ENCODE measurements around the gene EPHB6. TPM values are rescaled to one million over a fixed set of nuclear protein-coding genes. Genes with fewer than 3 reads are reported as not detected.

The EPHB6 gene
- total RNA-seq, 1 experiment from 2014 or later = 39.2 TPM

DNA sequence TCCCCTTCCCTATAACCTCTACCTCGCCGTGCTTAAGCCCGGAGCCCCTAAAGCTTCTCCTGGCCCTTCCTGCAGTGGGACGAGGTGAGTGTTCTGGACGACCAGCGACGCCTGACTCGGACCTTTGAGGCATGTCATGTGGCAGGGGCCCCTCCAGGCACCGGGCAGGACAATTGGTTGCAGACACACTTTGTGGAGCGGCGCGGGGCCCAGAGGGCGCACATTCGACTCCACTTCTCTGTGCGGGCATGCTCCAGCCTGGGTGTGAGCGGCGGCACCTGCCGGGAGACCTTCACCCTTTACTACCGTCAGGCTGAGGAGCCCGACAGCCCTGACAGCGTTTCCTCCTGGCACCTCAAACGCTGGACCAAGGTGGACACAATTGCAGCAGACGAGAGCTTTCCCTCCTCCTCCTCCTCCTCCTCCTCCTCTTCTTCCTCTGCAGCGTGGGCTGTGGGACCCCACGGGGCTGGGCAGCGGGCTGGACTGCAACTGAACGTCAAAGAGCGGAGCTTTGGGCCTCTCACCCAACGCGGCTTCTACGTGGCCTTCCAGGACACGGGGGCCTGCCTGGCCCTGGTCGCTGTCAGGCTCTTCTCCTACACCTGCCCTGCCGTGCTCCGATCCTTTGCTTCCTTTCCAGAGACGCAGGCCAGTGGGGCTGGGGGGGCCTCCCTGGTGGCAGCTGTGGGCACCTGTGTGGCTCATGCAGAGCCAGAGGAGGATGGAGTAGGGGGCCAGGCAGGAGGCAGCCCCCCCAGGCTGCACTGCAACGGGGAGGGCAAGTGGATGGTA lies 9.2 kb downstream of the EPHB6 start:
- H3K9me3 ChIP-seq (ENCODE audit: insufficient read depth, low read depth) = no peaks in the 10 kb centered on the region
- no TSS peak for BruUV-seq (replicated peaks)
- POLR2A ChIA-PET (ENCODE audit: unreplicated experiment) = no interaction called here
- no peaks in the 10 kb centered on the region for H3K9me2 ChIP-seq (ENCODE audit: insufficient read depth)
- TF ChIP-seq, protein P1, sequence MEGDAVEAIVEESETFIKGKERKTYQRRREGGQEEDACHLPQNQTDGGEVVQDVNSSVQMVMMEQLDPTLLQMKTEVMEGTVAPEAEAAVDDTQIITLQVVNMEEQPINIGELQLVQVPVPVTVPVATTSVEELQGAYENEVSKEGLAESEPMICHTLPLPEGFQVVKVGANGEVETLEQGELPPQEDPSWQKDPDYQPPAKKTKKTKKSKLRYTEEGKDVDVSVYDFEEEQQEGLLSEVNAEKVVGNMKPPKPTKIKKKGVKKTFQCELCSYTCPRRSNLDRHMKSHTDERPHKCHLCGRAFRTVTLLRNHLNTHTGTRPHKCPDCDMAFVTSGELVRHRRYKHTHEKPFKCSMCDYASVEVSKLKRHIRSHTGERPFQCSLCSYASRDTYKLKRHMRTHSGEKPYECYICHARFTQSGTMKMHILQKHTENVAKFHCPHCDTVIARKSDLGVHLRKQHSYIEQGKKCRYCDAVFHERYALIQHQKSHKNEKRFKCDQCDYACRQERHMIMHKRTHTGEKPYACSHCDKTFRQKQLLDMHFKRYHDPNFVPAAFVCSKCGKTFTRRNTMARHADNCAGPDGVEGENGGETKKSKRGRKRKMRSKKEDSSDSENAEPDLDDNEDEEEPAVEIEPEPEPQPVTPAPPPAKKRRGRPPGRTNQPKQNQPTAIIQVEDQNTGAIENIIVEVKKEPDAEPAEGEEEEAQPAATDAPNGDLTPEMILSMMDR (conservative IDR thresholded peaks at IDR 0.05) = no peak
- TF ChIP-seq EZH2 (IDR thresholded peaks at IDR 0.05; ENCODE audit: low read depth) = no peak
- no peak overlapping the region for H2AFZ ChIP-seq
- H3K27me3 ChIP-seq (ENCODE audit: insufficient read depth, low read depth) = no peaks in the 10 kb centered on the region
- CTCF ChIA-PET = interaction anchor here (1.2 kb wide), 1 partner anchor 10 kb away, joined by 4 read pairs; the partner anchor contains the start of gene EPHB6
- H3K27ac ChIP-seq = no peak overlapping the region
- no peaks in the 10 kb centered on the region for H4K20me1 ChIP-seq (ENCODE audit: insufficient read depth)
- no peak for DNase-seq
- H3K36me3 ChIP-seq (ENCODE audit: low read depth) = peaks cover 18% of the 10 kb centered on the region; the same call in 1 of the 2 replicates
- H3K79me2 ChIP-seq (ENCODE audit: low read depth) = no peaks in the 10 kb centered on the region
- H3F3A ChIP-seq (ENCODE audit: insufficient read depth, low read depth) = peaks cover 10% of the 10 kb centered on the region; the same call in 1 of the 2 replicates
- no peak overlapping the region for H3K4me2 ChIP-seq
- peaks cover 8% of the 10 kb centered on the region for H3K4me1 ChIP-seq (replicated peaks; ENCODE audit: insufficient read depth)
- H3K4me3 ChIP-seq = no peak overlapping the region
- intact Hi-C loops (cut with micrococcal nuclease; ENCODE audit: unreplicated experiment) = no loop called here

DNA sequence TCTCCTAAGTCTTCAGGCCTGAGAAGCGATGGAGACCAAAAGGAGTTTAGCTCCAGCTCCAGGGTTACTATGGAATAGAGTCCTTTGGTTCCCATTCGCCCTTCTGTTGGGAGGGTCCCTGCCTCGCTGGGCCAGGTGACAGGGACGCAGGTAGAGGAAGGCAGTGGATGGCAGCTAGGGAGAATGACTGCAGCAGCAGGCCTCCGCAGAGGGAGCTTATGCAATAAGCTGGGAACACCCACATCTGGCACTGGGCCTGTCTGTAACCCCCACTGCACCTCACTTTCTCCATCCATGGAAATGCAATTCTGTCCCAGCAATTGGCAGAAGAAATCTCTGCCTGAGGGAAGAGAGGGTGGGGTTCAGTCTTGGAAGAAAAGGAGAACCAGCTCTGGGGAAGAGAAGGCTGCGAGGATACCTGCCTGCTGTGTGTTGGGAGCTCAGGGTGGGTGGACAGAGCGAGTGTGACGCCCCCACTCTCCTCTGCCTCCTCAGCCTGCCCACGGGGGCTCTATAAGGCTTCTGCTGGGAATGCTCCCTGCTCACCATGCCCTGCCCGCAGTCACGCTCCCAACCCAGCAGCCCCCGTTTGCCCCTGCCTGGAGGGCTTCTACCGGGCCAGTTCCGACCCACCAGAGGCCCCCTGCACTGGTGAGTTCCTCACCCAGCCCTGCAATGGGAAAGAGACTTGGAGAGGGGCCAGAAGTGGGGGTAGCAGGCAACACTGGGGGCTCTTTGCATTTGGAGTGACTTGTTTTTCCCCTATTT lies 10.3 kb downstream of the EPHB6 start:
- no peaks in the 10 kb centered on the region for H3K27me3 ChIP-seq (ENCODE audit: insufficient read depth, low read depth)
- BruUV-seq (replicated peaks) = no TSS peak
- no peak overlapping the region for H3K4me2 ChIP-seq
- H3K27ac ChIP-seq = no peak overlapping the region
- ChIA-PET CTCF (interaction anchor here (0.9 to 1.2 kb wide), 2 partner anchors 11 to 392 kb away, joined by 4 to 6 read pairs; partner anchors contain the start of gene EPHB6), POLR2A (ENCODE audit: unreplicated experiment) (no interaction called here)
- TF ChIP-seq, protein P1 (conservative IDR thresholded peaks at IDR 0.05) = no peak
- no peak for TF ChIP-seq EZH2 (IDR thresholded peaks at IDR 0.05; ENCODE audit: low read depth)
- peaks cover 22% of the 10 kb centered on the region; the same call in 1 of the 2 replicates for H3K36me3 ChIP-seq (ENCODE audit: low read depth)
- intact Hi-C loops (cut with micrococcal nuclease; ENCODE audit: unreplicated experiment) = loop anchor here (5.0 kb wide), 1 partner anchor 233 kb away; no protein-coding TSS in a partner anchor
- H3F3A ChIP-seq (ENCODE audit: insufficient read depth, low read depth) = peaks cover 4% of the 10 kb centered on the region; the same call in 1 of the 2 replicates
- H3K9me3 ChIP-seq (ENCODE audit: insufficient read depth, low read depth) = no peaks in the 10 kb centered on the region
- no peaks in the 10 kb centered on the region for H4K20me1 ChIP-seq (ENCODE audit: insufficient read depth)
- no peaks in the 10 kb centered on the region for H3K9me2 ChIP-seq (ENCODE audit: insufficient read depth)
- no peaks in the 10 kb centered on the region for H3K4me1 ChIP-seq (replicated peaks; ENCODE audit: insufficient read depth)
- no peaks in the 10 kb centered on the region for H3K79me2 ChIP-seq (ENCODE audit: low read depth)
- no peak overlapping the region for H3K4me3 ChIP-seq
- peak in 1 of 2 experiments; percentile 32 for DNase-seq
- H2AFZ ChIP-seq = no peak overlapping the region

GRCh38 chr7:142865766-142866165 lies 10.9 kb downstream of the EPHB6 start:
- H3K4me3 ChIP-seq = no peak overlapping the region
- peaks cover 22% of the 10 kb centered on the region; the same call in 1 of the 2 replicates for H3K36me3 ChIP-seq (ENCODE audit: low read depth)
- TF ChIP-seq, protein P1 (conservative IDR thresholded peaks at IDR 0.05) = no peak
- no peak for TF ChIP-seq EZH2 (IDR thresholded peaks at IDR 0.05; ENCODE audit: low read depth)
- H3F3A ChIP-seq (ENCODE audit: insufficient read depth, low read depth) = no peaks in the 10 kb centered on the region
- H4K20me1 ChIP-seq (ENCODE audit: insufficient read depth) = no peaks in the 10 kb centered on the region
- DNase-seq = peak in 1 of 2 experiments; percentile 5
- H3K4me2 ChIP-seq = no peak overlapping the region
- H3K9me2 ChIP-seq (ENCODE audit: insufficient read depth) = no peaks in the 10 kb centered on the region
- CTCF ChIA-PET = interaction anchor here (0.5 to 1.1 kb wide), 4 partner anchors 82 to 542 kb away, joined by 3 to 13 read pairs (median 6); no protein-coding TSS in a partner anchor
- BruUV-seq (replicated peaks) = no TSS peak
- H2AFZ ChIP-seq = no peak overlapping the region
- intact Hi-C loops (cut with micrococcal nuclease; ENCODE audit: unreplicated experiment) = loop anchor here (2.0 to 5.0 kb wide), 2 partner anchors 233 to 331 kb away; no protein-coding TSS in a partner anchor
- H3K79me2 ChIP-seq (ENCODE audit: low read depth) = no peaks in the 10 kb centered on the region
- no peaks in the 10 kb centered on the region for H3K27me3 ChIP-seq (ENCODE audit: insufficient read depth, low read depth)
- POLR2A ChIA-PET (ENCODE audit: unreplicated experiment) = interaction anchor here (0.6 kb wide), 1 partner anchor 435 kb away, joined by 3 read pairs; no protein-coding TSS in a partner anchor
- H3K27ac ChIP-seq = no peak overlapping the region
- no peaks in the 10 kb centered on the region for H3K4me1 ChIP-seq (replicated peaks; ENCODE audit: insufficient read depth)
- H3K9me3 ChIP-seq (ENCODE audit: insufficient read depth, low read depth) = no peaks in the 10 kb centered on the region

All from PC-9 (cell line).